Activated CD8-positive, alpha-beta T cell treated with anti-CD3 and anti-CD28 coated beads for 36 hours (primary cell): ENCODE data around the gene OXSR1. TPM values are rescaled to one million over a fixed set of nuclear protein-coding genes. Genes with fewer than 3 reads are reported as not detected.

Experiments used
- ATAC-seq: fragments of 200-7000 bp; cut with Tn5 transposase; one replicate; pipeline ENCODE4 v1.10.0; 2021; ENCODE audit warnings: mild to moderate bottlenecking, moderate library complexity
- CTCF ChIA-PET: fragments of 350-600 bp; sonication (Branson Sonifier 250); formaldehyde crosslinking; loops from one replicate; lab custom pipeline; 2021; ENCODE audit warnings: antibody characterized with exemption; lab: Charles Lee
- POLR2A ChIA-PET: fragments of 350-600 bp; sonication (Branson Sonifier 250); formaldehyde crosslinking; loops from one replicate; lab custom pipeline; 2021; ENCODE audit warnings: antibody characterized with exemption; lab: Charles Lee
- DNase-seq: peaks from one replicate; pipeline ENCODE4 v3.0.0-alpha.2; 2020
- H3K27ac Mint-ChIP-seq: one replicate; pipeline ENCODE4 v1.8.0; 2021; ENCODE audit warnings: mild to moderate bottlenecking, mixed read lengths
- H3K27me3 Mint-ChIP-seq: one replicate; pipeline ENCODE4 v1.8.0; 2021; ENCODE audit warnings: mixed read lengths
- H3K36me3 Mint-ChIP-seq: one replicate; pipeline ENCODE4 v1.8.0; 2021; ENCODE audit warnings: low read depth, mixed read lengths
- H3K4me1 Mint-ChIP-seq: one replicate; pipeline ENCODE4 v1.8.0; 2021; ENCODE audit warnings: low read depth, mixed read lengths
- H3K4me3 Mint-ChIP-seq: one replicate; pipeline ENCODE4 v1.8.0; 2021; ENCODE audit warnings: mild to moderate bottlenecking, moderate library complexity, mixed read lengths
- H3K9me3 Mint-ChIP-seq: one replicate; pipeline ENCODE4 v1.8.0; 2021; ENCODE audit warnings: mixed read lengths
- intact Hi-C: fragments of 100-400 bp; cut with micrococcal nuclease; formaldehyde crosslinking; loops from one replicate; pipeline ENCODE4 v1.10.0; 2022
- total RNA-seq, 2 experiments: library from RNA; stranded (reverse); gene quantifications; one replicate each; pipeline ENCODE4 v1.2.3, GENCODE V29; 2021
- TF ChIP-seq, protein P1 (sequence below): fragments of 200-600 bp; IDR thresholded peaks from one replicate; pipeline ENCODE4 v1.8.0; 2022; ENCODE audit warnings: antibody characterized with exemption, mild to moderate bottlenecking

Gene OXSR1
- total RNA-seq, 2 experiments from 2014 or later, result 56.5 to 57.9 TPM

DNA sequence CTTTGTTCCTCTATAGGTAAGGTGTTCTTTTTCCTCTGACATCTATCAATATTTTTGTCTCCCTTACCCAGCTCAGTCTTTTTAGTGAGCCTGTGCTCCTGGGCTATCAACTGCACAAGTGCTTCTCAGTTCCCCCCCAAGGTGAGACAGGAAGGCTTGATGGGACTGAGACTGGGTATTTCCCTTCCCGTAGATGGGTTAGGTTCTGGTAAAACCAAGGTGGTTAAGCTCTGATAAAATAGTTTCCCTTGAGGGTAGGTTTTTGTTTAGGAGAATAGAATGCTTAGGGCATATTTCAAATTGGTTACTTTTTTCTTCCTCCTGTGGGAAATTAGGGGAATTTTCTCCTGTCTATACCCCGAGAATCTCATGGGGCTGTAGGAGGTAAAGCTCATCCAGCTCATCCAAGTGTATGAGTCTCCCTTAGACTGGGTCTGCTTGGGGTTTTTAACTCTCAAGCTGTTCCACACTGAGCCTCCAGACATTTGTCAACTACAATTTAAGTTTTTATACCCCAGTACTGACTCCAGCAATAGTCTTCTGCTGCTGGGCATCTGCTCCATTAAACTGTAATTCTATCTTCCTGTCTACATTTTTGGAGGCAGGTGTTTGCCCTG, 44.9 kb downstream of the OXSR1 start:
- TF ChIP-seq, protein P1, sequence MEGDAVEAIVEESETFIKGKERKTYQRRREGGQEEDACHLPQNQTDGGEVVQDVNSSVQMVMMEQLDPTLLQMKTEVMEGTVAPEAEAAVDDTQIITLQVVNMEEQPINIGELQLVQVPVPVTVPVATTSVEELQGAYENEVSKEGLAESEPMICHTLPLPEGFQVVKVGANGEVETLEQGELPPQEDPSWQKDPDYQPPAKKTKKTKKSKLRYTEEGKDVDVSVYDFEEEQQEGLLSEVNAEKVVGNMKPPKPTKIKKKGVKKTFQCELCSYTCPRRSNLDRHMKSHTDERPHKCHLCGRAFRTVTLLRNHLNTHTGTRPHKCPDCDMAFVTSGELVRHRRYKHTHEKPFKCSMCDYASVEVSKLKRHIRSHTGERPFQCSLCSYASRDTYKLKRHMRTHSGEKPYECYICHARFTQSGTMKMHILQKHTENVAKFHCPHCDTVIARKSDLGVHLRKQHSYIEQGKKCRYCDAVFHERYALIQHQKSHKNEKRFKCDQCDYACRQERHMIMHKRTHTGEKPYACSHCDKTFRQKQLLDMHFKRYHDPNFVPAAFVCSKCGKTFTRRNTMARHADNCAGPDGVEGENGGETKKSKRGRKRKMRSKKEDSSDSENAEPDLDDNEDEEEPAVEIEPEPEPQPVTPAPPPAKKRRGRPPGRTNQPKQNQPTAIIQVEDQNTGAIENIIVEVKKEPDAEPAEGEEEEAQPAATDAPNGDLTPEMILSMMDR, result no peak
- intact Hi-C loops, result no loop called here
- peak overlapping the region; percentile 4 for H3K27ac Mint-ChIP-seq
- ChIA-PET POLR2A (interaction anchor here (0.8 kb wide), 1 partner anchor 73 kb away, joined by 4 read pairs; the partner anchor contains the start of gene ACAA1), CTCF (interaction anchor here (0.6 to 2.4 kb wide), 3 partner anchors 29 to 136 kb away, joined by 3 to 9 read pairs (median 3); partner anchors contain the start of gene XYLB)
- peak; percentile 57 for ATAC-seq
- H3K4me1 Mint-ChIP-seq, result peaks cover 66% of the 10 kb centered on the region
- no peaks in the 10 kb centered on the region for H3K9me3 Mint-ChIP-seq
- H3K4me3 Mint-ChIP-seq, result no peak overlapping the region
- DNase-seq, result no peak
- H3K36me3 Mint-ChIP-seq, result peaks cover 28% of the 10 kb centered on the region
- H3K27me3 Mint-ChIP-seq, result no peaks in the 10 kb centered on the region

GRCh38 chr3:38212141-38212540, 46.8 kb downstream of the OXSR1 start:
- POLR2A ChIA-PET, result interaction anchor here (1.6 kb wide), 1 partner anchor 84 kb away, joined by 3 read pairs; no protein-coding TSS in a partner anchor

DNA sequence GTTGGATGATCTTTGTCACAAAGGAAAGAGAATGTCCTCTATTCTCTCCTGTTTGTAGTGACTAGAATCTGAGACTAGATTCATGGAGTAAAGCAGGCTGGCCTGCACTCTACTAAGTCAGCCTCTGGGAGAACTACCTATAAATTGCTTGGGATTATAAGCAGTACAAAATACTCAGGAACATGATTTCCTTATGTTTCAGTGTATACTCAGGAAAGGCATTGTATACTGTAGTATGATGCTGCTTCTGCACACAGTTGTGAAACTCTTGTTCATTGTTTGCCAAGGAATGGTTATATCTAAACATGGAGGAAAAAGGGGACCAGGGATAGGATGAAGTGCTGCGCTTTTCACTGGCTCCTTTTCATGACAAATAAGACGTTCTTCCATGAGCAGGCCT, 49.2 kb downstream of the OXSR1 start:
- CTCF ChIA-PET, result no interaction called here
- TF ChIP-seq, protein P1, result no peak
- POLR2A ChIA-PET, result no interaction called here
- Mint-ChIP-seq H3K36me3 (peaks cover 32% of the 10 kb centered on the region), H3K27ac (no peak overlapping the region), H3K9me3 (no peaks in the 10 kb centered on the region), H3K4me1 (peaks cover 39% of the 10 kb centered on the region), H3K27me3 (no peaks in the 10 kb centered on the region), H3K4me3 (no peak overlapping the region)
- intact Hi-C loops, result no loop called here
- no peak for ATAC-seq
- no peak for DNase-seq

More at GRCh38 chr3:38212141-38212540, 46.8 kb downstream of the OXSR1 start:
- Mint-ChIP-seq H3K4me3 (no peak overlapping the region), H3K27ac (no peak overlapping the region), H3K36me3 (peaks cover 36% of the 10 kb centered on the region), H3K9me3 (no peaks in the 10 kb centered on the region), H3K4me1 (peaks cover 53% of the 10 kb centered on the region), H3K27me3 (no peaks in the 10 kb centered on the region)
- ATAC-seq, result no peak
- intact Hi-C loops, result no loop called here
- no peak for DNase-seq
- CTCF ChIA-PET, result interaction anchor here (1.8 to 2.4 kb wide), 2 partner anchors 9 to 134 kb away, joined by 4 to 9 read pairs; partner anchors contain the start of gene XYLB
- TF ChIP-seq, protein P1, result no peak

DNA sequence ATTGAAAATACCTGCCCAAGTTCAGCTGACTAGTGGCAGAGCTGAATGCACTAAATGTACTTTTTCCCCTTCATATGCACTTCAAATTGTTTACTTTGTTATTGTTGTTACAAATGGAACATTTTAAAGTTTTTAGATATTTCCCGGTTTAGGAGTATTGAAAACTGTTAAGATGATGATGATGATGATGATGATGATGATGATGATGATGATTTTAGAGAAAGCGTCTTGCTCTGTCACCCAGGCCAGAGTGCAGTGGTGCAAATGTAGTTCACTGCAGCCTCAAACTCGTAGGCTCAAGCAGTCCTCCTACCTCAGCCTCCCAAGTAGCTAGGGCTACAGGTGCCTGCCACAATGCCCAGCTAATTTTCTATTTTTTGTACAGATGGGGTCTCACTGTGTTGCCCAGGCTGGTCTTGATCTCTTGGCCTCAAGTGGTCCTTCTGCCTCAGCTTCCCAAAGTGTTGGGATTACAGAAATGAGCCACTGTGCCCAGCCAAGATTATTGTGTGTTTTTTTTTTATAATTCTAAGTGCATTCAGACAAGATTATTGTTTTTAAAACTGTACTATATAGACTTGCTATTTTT, 54.4 kb downstream of the OXSR1 start:
- CTCF ChIA-PET, result interaction anchor here (1.0 kb wide), 1 partner anchor 13 kb away, joined by 3 read pairs; no protein-coding TSS in a partner anchor
- H3K36me3 Mint-ChIP-seq, result peaks cover 36% of the 10 kb centered on the region
- H3K27ac Mint-ChIP-seq, result no peak overlapping the region
- no peaks in the 10 kb centered on the region for H3K9me3 Mint-ChIP-seq
- ATAC-seq, result no peak
- peaks cover 9% of the 10 kb centered on the region for H3K4me1 Mint-ChIP-seq
- intact Hi-C loops, result no loop called here
- H3K27me3 Mint-ChIP-seq, result no peaks in the 10 kb centered on the region
- no peak for DNase-seq
- POLR2A ChIA-PET, result no interaction called here
- H3K4me3 Mint-ChIP-seq, result no peak overlapping the region
- TF ChIP-seq, protein P1, result no peak

DNA sequence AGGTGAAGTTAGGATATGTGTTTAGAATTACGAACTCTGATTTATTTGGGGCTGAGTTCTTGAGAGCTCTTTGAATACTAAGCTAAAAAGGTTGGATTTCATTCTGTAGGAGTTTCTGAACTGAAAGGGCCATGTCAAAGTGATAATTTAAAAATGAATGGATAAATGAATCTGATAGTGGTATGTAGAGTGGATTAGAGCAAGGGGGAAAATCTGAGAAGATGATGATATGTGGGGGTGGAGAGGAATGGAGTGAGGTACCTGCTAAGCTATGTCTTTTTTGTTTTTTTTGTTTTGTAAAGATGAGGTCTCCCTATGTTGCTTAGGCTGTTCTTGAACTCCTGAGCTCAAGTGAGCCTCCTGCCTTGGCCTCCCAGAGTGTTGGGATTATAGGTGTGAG, 55.7 kb downstream of the OXSR1 start:
- Mint-ChIP-seq H3K9me3 (no peaks in the 10 kb centered on the region), H3K27ac (no peak overlapping the region), H3K27me3 (no peaks in the 10 kb centered on the region), H3K36me3 (peaks cover 44% of the 10 kb centered on the region), H3K4me3 (no peak overlapping the region), H3K4me1 (peaks cover 9% of the 10 kb centered on the region)
- DNase-seq (no peak), ATAC-seq (no peak)
- CTCF ChIA-PET, result interaction anchor here (1.3 to 1.5 kb wide), 2 partner anchors 9 to 103 kb away, joined by 4 read pairs; no protein-coding TSS in a partner anchor
- POLR2A ChIA-PET, result interaction anchor here (0.6 to 0.9 kb wide), 2 partner anchors 19 to 95 kb away, joined by 3 read pairs; no protein-coding TSS in a partner anchor
- TF ChIP-seq, protein P1, result no peak
- intact Hi-C loops, result no loop called here
